HCT116 (cell line): ENCODE data around the gene PAM16. TPM values are rescaled to one million over a fixed set of nuclear protein-coding genes. Genes with fewer than 3 reads are reported as not detected.

Source experiments
- ATAC-seq: fragments of 200-7000 bp; cut with Tn5 transposase; 2 replicates; pipeline ENCODE4 v1.9.1; 2020; ENCODE audit warnings: mild to moderate bottlenecking, moderate library complexity
- BruUV-seq: library from RNA; stranded (reverse); fragments of 400-500 nt; replicated peaks from 2 replicates; lab custom pipeline; 2021; lab: Mats Ljungman, UMichigan
- CTCF ChIA-PET: fragments of 300-600 bp; sonication (Branson Sonifier 250); formaldehyde crosslinking; loops from one replicate; lab custom pipeline; 2021; ENCODE audit warnings: antibody characterized with exemption; lab: Charles Lee
- POLR2A ChIA-PET: fragments of 300-600, 350-600 bp; sonication (Branson Sonifier 250); formaldehyde crosslinking; loops from one replicate; lab custom pipeline; 2021; ENCODE audit warnings: antibody characterized with exemption; lab: Charles Lee
- RAD21 ChIA-PET, 2 experiments: fragments of 300-600 bp; sonication (Branson Sonifier 250); formaldehyde crosslinking; loops; one replicate each; lab custom pipeline; 2023; ENCODE audit warnings: low total read pairs in 2 of 2; ENCODE audit not compliant: uncharacterized antibody in 2 of 2, unreplicated experiment in 2 of 2, low non-redundant PET in 1 of 2; lab: Charles Lee
- DNase-seq: peaks from one replicate; pipeline ENCODE4 v3.0.0-alpha.2; 2010; ENCODE audit warnings: low read depth, low spot score
- H2AFZ ChIP-seq: fragments of 200-600 bp; shearing (Covaris generic), sonication (generic); 2 replicates; pipeline ENCODE4 v1.6.1; 2017; ENCODE audit warnings: low read depth, mixed run types, mixed read lengths, antibody characterized with exemption, low read length; ENCODE audit not compliant: poor library complexity, severe bottlenecking
- H3K27ac ChIP-seq: 2 replicates; pipeline ENCODE4 v1.5.1; 2012; ENCODE audit warnings: low read depth, low read length
- H3K27me3 ChIP-seq: fragments of 200-600 bp; sonication (generic); 2 replicates; pipeline ENCODE4 v1.6.1; 2016; ENCODE audit warnings: mixed run types, low read length, mixed read lengths; ENCODE audit not compliant: insufficient read depth
- H3K36me3 ChIP-seq, 2 experiments: fragments of 200-500 bp in 1 of 2; fragments of 200-600 bp in 1 of 2; sonication (Bioruptor generic) in 1 of 2; sonication (generic) in 1 of 2; 2 replicates each; pipeline versions ENCODE4 v1.5.1 to v1.6.1; 2014 to 2016; ENCODE audit warnings: low read length in 2 of 2, inconsistent platforms in 1 of 2, mixed read lengths in 1 of 2, mixed run types in 1 of 2; ENCODE audit not compliant: insufficient read depth in 2 of 2, control insufficient read depth in 1 of 2
- H3K4me1 ChIP-seq, 2 experiments: fragments of 200-600 bp in 1 of 2; sonication (generic) in 1 of 2; 2 replicates each; pipeline versions ENCODE4 v1.5.1 to v1.6.1; 2012 to 2017; ENCODE audit warnings: low read length in 2 of 2, inconsistent platforms in 1 of 2, mild to moderate bottlenecking in 1 of 2, mixed read lengths in 1 of 2, mixed run types in 1 of 2, moderate library complexity in 1 of 2; ENCODE audit not compliant: insufficient read depth in 2 of 2, control insufficient read depth in 1 of 2
- H3K4me2 ChIP-seq: fragments of 200-600 bp; sonication (generic); 2 replicates; pipeline ENCODE4 v1.6.1; 2017; ENCODE audit warnings: mixed run types, low read length, mixed read lengths
- H3K4me3 ChIP-seq, 2 experiments: fragments of 200-600 bp in 1 of 2; sonication (generic) in 1 of 2; replicated peaks in 1 of 2; 2 replicates each; pipeline ENCODE4 v1.5.1; 2011 to 2016; ENCODE audit warnings: low read length in 2 of 2, control low read depth in 1 of 2, low read depth in 1 of 2, mild to moderate bottlenecking in 1 of 2, mixed read lengths in 1 of 2, mixed run types in 1 of 2
- H3K79me2 ChIP-seq: fragments of 200-600 bp; sonication (generic); 2 replicates; pipeline ENCODE4 v1.6.1; 2017; ENCODE audit warnings: mild to moderate bottlenecking, mixed run types, low read length, moderate library complexity, mixed read lengths; ENCODE audit not compliant: insufficient read depth
- H3K9ac ChIP-seq: fragments of 200-600 bp; sonication (generic); 2 replicates; pipeline ENCODE4 v1.6.1; 2016; ENCODE audit warnings: low read length, mixed read lengths
- H3K9me2 ChIP-seq: fragments of 200-600 bp; sonication (generic), shearing (Covaris generic); 2 replicates; pipeline ENCODE4 v1.6.1; 2017; ENCODE audit warnings: mixed run types, mild to moderate bottlenecking, moderate library complexity; ENCODE audit not compliant: insufficient read depth
- H3K9me3 ChIP-seq, 2 experiments: fragments of 200-500 bp in 1 of 2; fragments of 200-600 bp in 1 of 2; sonication (Bioruptor generic) in 1 of 2; sonication (generic) in 1 of 2; 2 replicates each; pipeline ENCODE4 v1.6.1; 2014 to 2017; ENCODE audit warnings: low read length in 2 of 2, mixed read lengths in 2 of 2, inconsistent platforms in 1 of 2, low read depth in 1 of 2, mild to moderate bottlenecking in 1 of 2, mixed run types in 1 of 2, moderate library complexity in 1 of 2; ENCODE audit not compliant: control insufficient read depth in 1 of 2, insufficient read depth in 1 of 2
- H4K20me1 ChIP-seq: fragments of 200-600 bp; sonication (generic), shearing (Covaris generic); 2 replicates; pipeline ENCODE4 v1.6.1; 2017; ENCODE audit warnings: mixed run types, mild to moderate bottlenecking, moderate library complexity; ENCODE audit not compliant: insufficient read depth
- JUND ChIP-seq: IDR thresholded peaks from 2 replicates; pipeline ENCODE4 v1.6.1; 2012
- RAD21 ChIP-seq: IDR thresholded peaks from 2 replicates; pipeline ENCODE4 v1.6.1; 2012; ENCODE audit warnings: low read depth, mild to moderate bottlenecking
- SP1 ChIP-seq: IDR thresholded peaks from 2 replicates; pipeline ENCODE4 v1.6.1; 2012; ENCODE audit warnings: low read depth
- ZBTB33 ChIP-seq: IDR thresholded peaks from 2 replicates; pipeline ENCODE4 v1.6.1; 2011; ENCODE audit warnings: mild to moderate bottlenecking, low read length, moderate library complexity; ENCODE audit not compliant: insufficient replicate concordance; ENCODE audit errors: extremely low read depth
- ZFX ChIP-seq: fragments of 450-650 bp; IDR thresholded peaks from 2 replicates; pipeline ENCODE4 v1.6.1; 2017
- ZNF274 ChIP-seq: fragments of 200-500 bp; sonication (Bioruptor generic); IDR thresholded peaks from 2 replicates; pipeline ENCODE4 v1.6.1; 2014; ENCODE audit warnings: mild to moderate bottlenecking, low read depth, low read length, inconsistent platforms
- intact Hi-C: fragments of 100-400 bp; cut with micrococcal nuclease; formaldehyde crosslinking; loops from 2 replicates; pipeline ENCODE4 v1.10.0; 2022
- total RNA-seq: library from RNA; stranded (reverse); gene quantifications from one replicate; pipeline ENCODE4 v1.2.1, GENCODE V29; 2021; ENCODE audit not compliant: unreplicated experiment

The PAM16 gene
- total RNA-seq, 1 experiment from 2014 or later, result 102 TPM

GRCh38 chr16:4372578-4373355 lies 21.6 kb upstream of the PAM16 start:
- TF ChIP-seq RAD21 (no peak), ZFX (no peak), ZNF274 (no peak), ZBTB33 (no peak), SP1 (no peak), JUND (no peak)
- Histone ChIP-seq H3K9ac (peak overlapping the region; percentile 70), H3K36me3 (no peaks in the 10 kb centered on the region), H3K4me1 (peaks cover 44 to 77% of the 10 kb centered on the region in 2 experiments), H3K27me3 (no peaks in the 10 kb centered on the region), H3K9me2 (no peaks in the 10 kb centered on the region), H3K9me3 (no peaks in the 10 kb centered on the region), H3K79me2 (peaks cover 17% of the 10 kb centered on the region; the same call in 1 of the 2 replicates), H4K20me1 (no peaks in the 10 kb centered on the region), H2AFZ (no peak overlapping the region), H3K4me2 (peak overlapping the region; percentile 99), H3K27ac (peak overlapping the region; percentile 72; the same call in 1 of the 2 replicates), H3K4me3 (peak overlapping the region; percentile 58 to 80)
- RAD21 ChIA-PET, result no interaction called here
- ATAC-seq, result no peak
- POLR2A ChIA-PET, result interaction anchor here (1.1 kb wide), 1 partner anchor 90 kb away, joined by 3 read pairs; no protein-coding TSS in a partner anchor
- BruUV-seq, result TSS peak; percentile 59
- no peak for DNase-seq
- intact Hi-C loops, result no loop called here
- CTCF ChIA-PET, result interaction anchor here (3.3 kb wide), 1 partner anchor 30 kb away, joined by 23 read pairs; no protein-coding TSS in a partner anchor
